WTC11 (cell line): Measurements from ENCODE around the gene FOXO3. TPM values are rescaled to one million over a fixed set of nuclear protein-coding genes. Genes with fewer than 3 reads are reported as not detected.
A peak's percentile ranks its signal among the peaks of the same experiment; 100 is the strongest.

Experiments used
- ATAC-seq: fragments of 200-7000 bp; cut with Tn5 transposase; 2 replicates; pipeline ENCODE4 v1.10.0; 2021; ENCODE audit warnings: mild to moderate bottlenecking, moderate library complexity
- CTCF ChIA-PET: fragments of 300-600 bp; sonication (Branson Sonifier 250); formaldehyde crosslinking; loops from one replicate; lab custom pipeline; 2021; ENCODE audit warnings: antibody characterized with exemption; lab: Charles Lee
- POLR2A ChIA-PET: fragments of 350-600 bp; sonication (Branson Sonifier 250); formaldehyde crosslinking; loops from one replicate; lab custom pipeline; 2021; ENCODE audit warnings: antibody characterized with exemption; lab: Charles Lee
- DNase-seq: peaks from one replicate; pipeline ENCODE4 v3.0.0; 2021; ENCODE audit warnings: low spot score
- H3K27ac Mint-ChIP-seq: 2 replicates; pipeline ENCODE4 v1.8.0; 2021; ENCODE audit warnings: mixed read lengths
- H3K27me3 Mint-ChIP-seq: 2 replicates; pipeline ENCODE4 v1.8.0; 2021; ENCODE audit warnings: low read depth, mild to moderate bottlenecking, moderate library complexity, mixed read lengths
- H3K36me3 Mint-ChIP-seq: 2 replicates; pipeline ENCODE4 v1.8.0; 2021; ENCODE audit warnings: mixed read lengths
- H3K4me1 Mint-ChIP-seq: 2 replicates; pipeline ENCODE4 v1.8.0; 2022; ENCODE audit warnings: mixed read lengths
- H3K4me3 Mint-ChIP-seq: 2 replicates; pipeline ENCODE4 v1.8.0; 2021; ENCODE audit warnings: mild to moderate bottlenecking, moderate library complexity, mixed read lengths
- H3K9me3 Mint-ChIP-seq: 2 replicates; pipeline ENCODE4 v1.8.0; 2021; ENCODE audit warnings: mixed read lengths
- E2F4 ChIP-seq: sonication (generic); formaldehyde crosslinking; IDR thresholded peaks from 2 replicates; pipeline ENCODE4 v1.8.1; 2022; ENCODE audit warnings: low read depth, mild to moderate bottlenecking, moderate library complexity, missing genetic modification reagents, borderline replicate concordance
- ELF4 ChIP-seq: sonication (generic); formaldehyde crosslinking; IDR thresholded peaks from 2 replicates; pipeline ENCODE4 v1.8.1; 2022; ENCODE audit warnings: low read depth, mild to moderate bottlenecking, moderate library complexity, missing genetic modification reagents
- FOXK1 ChIP-seq: sonication (generic); formaldehyde crosslinking; IDR thresholded peaks from 2 replicates; pipeline ENCODE4 v1.8.0; 2022; ENCODE audit warnings: mild to moderate bottlenecking, moderate library complexity, missing genetic modification reagents
- JAZF1 ChIP-seq: fragments of 250-450 bp; sonication (Bioruptor Pico); IDR thresholded peaks from 2 replicates; pipeline ENCODE4 v1.9.0; 2021; ENCODE audit warnings: moderate library complexity, mild to moderate bottlenecking, inconsistent platforms
- NR1H2 ChIP-seq: sonication (generic); formaldehyde crosslinking; IDR thresholded peaks from 2 replicates; pipeline ENCODE4 v1.9.0; 2021; ENCODE audit warnings: mild to moderate bottlenecking, moderate library complexity, missing genetic modification reagents
- PREB ChIP-seq: sonication (generic); formaldehyde crosslinking; IDR thresholded peaks from 2 replicates; pipeline ENCODE4 v1.8.1; 2022; ENCODE audit warnings: mild to moderate bottlenecking, missing genetic modification reagents, moderate library complexity, borderline replicate concordance
- SMAD3 ChIP-seq: sonication (generic); formaldehyde crosslinking; IDR thresholded peaks from 2 replicates; pipeline ENCODE4 v1.8.0; 2022; ENCODE audit warnings: missing genetic modification reagents, mild to moderate bottlenecking, borderline replicate concordance
- SP1 ChIP-seq: sonication (generic); formaldehyde crosslinking; conservative IDR thresholded peaks from 2 replicates; pipeline ENCODE4 v1.8.1; 2022; ENCODE audit warnings: missing genetic modification reagents
- STAT6 ChIP-seq: sonication (generic); formaldehyde crosslinking; conservative IDR thresholded peaks from 2 replicates; pipeline ENCODE4 v1.8.1; 2023; ENCODE audit warnings: mild to moderate bottlenecking, low read depth, missing genetic modification reagents, moderate library complexity
- ZNF281 ChIP-seq: sonication (generic); formaldehyde crosslinking; IDR thresholded peaks from 2 replicates; pipeline ENCODE4 v1.8.0; 2023; ENCODE audit warnings: mild to moderate bottlenecking, missing genetic modification reagents
- ZNF416 ChIP-seq: fragments of 250-450 bp; sonication (Bioruptor Pico); IDR thresholded peaks from 2 replicates; pipeline ENCODE4 v1.9.0; 2021; ENCODE audit warnings: mild to moderate bottlenecking, inconsistent platforms
- ZNF532 ChIP-seq: fragments of 250-450 bp; sonication (Bioruptor Pico); IDR thresholded peaks from 2 replicates; pipeline ENCODE4 v1.9.0; 2021; ENCODE audit warnings: mild to moderate bottlenecking, borderline replicate concordance
- ZNF671 ChIP-seq: fragments of 250-450 bp; sonication (Bioruptor Pico); IDR thresholded peaks from 2 replicates; pipeline ENCODE4 v1.8.0; 2021; ENCODE audit warnings: mild to moderate bottlenecking
- total RNA-seq: library from RNA; stranded (reverse); gene quantifications from 3 replicates; pipeline ENCODE4 v1.2.3, GENCODE V29; 2021

Gene FOXO3
- total RNA-seq, 1 experiment from 2014 or later, result 15.6 TPM

- TF ChIP-seq PREB (no peak), SP1 (CRISPR knock-in tag) (no peak), ELF4 (CRISPR knock-in tag) (no peak), SMAD3 (no peak), NR1H2 (no peak), FOXK1 (CRISPR knock-in tag) (no peak), ZNF532 (CRISPR knock-in tag) (no peak), E2F4 (CRISPR knock-in tag) (no peak), JAZF1 (CRISPR knock-in tag) (no peak), STAT6 (CRISPR knock-in tag) (no peak)
Measured at GRCh38 chr6:108608453-108609275, 47.9 kb downstream of the FOXO3 start (continued).

GRCh38 chr6:108609276-108609769 lies 48.6 kb downstream of the FOXO3 start:
- H3K36me3 Mint-ChIP-seq, result peaks cover 10% of the 10 kb centered on the region
- no peak; the same call in 1 of the 2 replicates for ATAC-seq
- no peak for DNase-seq
- no peaks in the 10 kb centered on the region for H3K27me3 Mint-ChIP-seq
- POLR2A ChIA-PET, result no interaction called here
- peaks cover 15% of the 10 kb centered on the region for H3K9me3 Mint-ChIP-seq
- no peak overlapping the region for H3K4me3 Mint-ChIP-seq
- peaks cover 44% of the 10 kb centered on the region for H3K4me1 Mint-ChIP-seq
- TF ChIP-seq ZNF416 (CRISPR knock-in tag) (no peak), ZNF671 (CRISPR knock-in tag) (no peak), ZNF281 (no peak)
- CTCF ChIA-PET, result no interaction called here
- H3K27ac Mint-ChIP-seq, result peak overlapping the region; percentile 6
